ENCODE data around the gene ATP6V1C2.

DNA sequence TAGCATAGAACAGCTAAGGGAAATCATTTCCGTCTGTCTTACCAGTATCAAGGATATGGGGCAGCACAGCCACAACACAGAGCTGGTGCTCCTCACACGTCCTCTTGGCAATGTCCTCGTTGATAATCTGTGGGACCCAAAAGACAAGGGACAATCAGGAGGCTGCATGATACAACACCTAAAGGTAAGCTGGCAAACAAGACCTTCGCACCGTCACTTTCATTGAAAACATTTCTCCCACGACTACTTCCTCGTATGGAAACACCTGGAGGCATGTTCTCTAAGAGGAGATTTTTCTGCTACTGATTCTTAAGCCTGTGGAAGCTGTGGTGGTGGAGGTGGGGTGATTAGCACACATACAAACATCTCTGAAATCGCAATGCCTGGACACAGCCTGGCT is 67.4 kb downstream of the ATP6V1C2 start:
- TF ChIP-seq NFE2L2 (IDR thresholded peaks at IDR 0.05; ENCODE audit: low read depth, low read length): no peak
- no peak for TF ChIP-seq CTCF (conservative IDR thresholded peaks at IDR 0.05; ENCODE audit: low read depth, low read length)
- no peak for TF ChIP-seq SMC3 (IDR thresholded peaks at IDR 0.05; ENCODE audit: low read depth, low read length)
- TF ChIP-seq CHD1 (IDR thresholded peaks at IDR 0.05; ENCODE audit: low read depth, low read length): no peak
- TF ChIP-seq, protein P1, sequence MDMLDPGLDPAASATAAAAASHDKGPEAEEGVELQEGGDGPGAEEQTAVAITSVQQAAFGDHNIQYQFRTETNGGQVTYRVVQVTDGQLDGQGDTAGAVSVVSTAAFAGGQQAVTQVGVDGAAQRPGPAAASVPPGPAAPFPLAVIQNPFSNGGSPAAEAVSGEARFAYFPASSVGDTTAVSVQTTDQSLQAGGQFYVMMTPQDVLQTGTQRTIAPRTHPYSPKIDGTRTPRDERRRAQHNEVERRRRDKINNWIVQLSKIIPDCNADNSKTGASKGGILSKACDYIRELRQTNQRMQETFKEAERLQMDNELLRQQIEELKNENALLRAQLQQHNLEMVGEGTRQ (IDR thresholded peaks at IDR 0.05; ENCODE audit: low read depth, low read length): no peak
- no peak for TF ChIP-seq POLR2A (IDR thresholded peaks at IDR 0.05; ENCODE audit: low read depth, low read length)
- no peak for TF ChIP-seq RFX5 (IDR thresholded peaks at IDR 0.05; ENCODE audit: low read depth, low read length)
- no peak for TF ChIP-seq BHLHE40 (IDR thresholded peaks at IDR 0.05; ENCODE audit: low read depth, low read length)
